HEK293 (cell line): ENCODE results near the gene LRRC26.
A peak's percentile ranks its signal among the peaks of the same experiment; 100 is the strongest.

Experiments used
- CTCF ChIA-PET: fragments of 350-600 bp; formaldehyde crosslinking; extraction: SDS; loops from one replicate; lab custom pipeline; 2021; ENCODE audit warnings: antibody characterized with exemption; lab: Yijun Ruan, JAX
- POLR2A ChIA-PET: fragments of 300-600 bp; formaldehyde crosslinking; extraction: SDS; loops from one replicate; lab custom pipeline; 2020; ENCODE audit warnings: antibody characterized with exemption, inconsistent platforms; lab: Yijun Ruan, JAX
- H3K27ac ChIP-seq: fragments of 200-500 bp; sonication (Bioruptor generic); 2 replicates; pipeline ENCODE4 v1.5.1; 2014; ENCODE audit warnings: low read depth, low read length, control low read depth, inconsistent platforms; ENCODE audit errors: extremely low read depth
- H3K36me3 ChIP-seq, 2 experiments: fragments of 200-500 bp in 1 of 2; sonication (Bioruptor generic) in 1 of 2; 1 replicate in 1 of 2; 2 replicates in 1 of 2; pipeline ENCODE4 v1.5.1; 2014 to 2017; ENCODE audit warnings: inconsistent platforms in 2 of 2, low read length in 2 of 2; ENCODE audit not compliant: control insufficient read depth in 2 of 2, insufficient read depth in 1 of 2
- H3K4me1 ChIP-seq: fragments of 200-500 bp; sonication (Bioruptor generic); 2 replicates; pipeline ENCODE4 v1.5.1; 2014; ENCODE audit warnings: mild to moderate bottlenecking, low read length, inconsistent platforms; ENCODE audit not compliant: control insufficient read depth, insufficient read depth
- H3K4me3 ChIP-seq: 2 replicates; pipeline ENCODE4 v1.5.1; 2011; ENCODE audit warnings: low read depth, mild to moderate bottlenecking, control low read depth, low read length, moderate library complexity
- H3K9me3 ChIP-seq: fragments of 200-500 bp; sonication (Bioruptor generic); 2 replicates; pipeline ENCODE4 v1.5.1; 2014; ENCODE audit warnings: low read depth, low read length, inconsistent platforms; ENCODE audit not compliant: control insufficient read depth, insufficient read depth
- ATF2 ChIP-seq: fragments of 450-650 bp; formaldehyde crosslinking; IDR thresholded peaks from 2 replicates; pipeline ENCODE4 v1.5.1; 2016; ENCODE audit warnings: missing biosample characterization, missing genetic modification characterization, low read depth
- BCL11A ChIP-seq: fragments of 450-650 bp; formaldehyde crosslinking; IDR thresholded peaks from 2 replicates; pipeline ENCODE4 v1.5.1; 2016; ENCODE audit warnings: low read depth, missing biosample characterization, missing genetic modification characterization
- BCL11B ChIP-seq: fragments of 450-650 bp; formaldehyde crosslinking; IDR thresholded peaks from 2 replicates; pipeline ENCODE4 v1.5.1; 2016; ENCODE audit warnings: low read depth, missing biosample characterization, missing genetic modification characterization
- EGR2 ChIP-seq: fragments of 450-650 bp; formaldehyde crosslinking; IDR thresholded peaks from 2 replicates; pipeline ENCODE4 v1.5.1; 2016; ENCODE audit warnings: low read depth, missing biosample characterization, missing genetic modification characterization
- HOXA7 ChIP-seq: sonication (generic); formaldehyde crosslinking; IDR thresholded peaks from 2 replicates; pipeline ENCODE4 v1.8.1; 2022; ENCODE audit warnings: missing genetic modification reagents, borderline replicate concordance
- KLF1 ChIP-seq: fragments of 450-650 bp; formaldehyde crosslinking; IDR thresholded peaks from 2 replicates; pipeline ENCODE4 v1.5.1; 2016; ENCODE audit warnings: missing biosample characterization, missing genetic modification characterization
- KLF16 ChIP-seq: fragments of 450-650 bp; formaldehyde crosslinking; IDR thresholded peaks from 2 replicates; pipeline ENCODE4 v1.5.1; 2017; ENCODE audit warnings: missing biosample characterization, missing genetic modification characterization
- KLF8 ChIP-seq: fragments of 450-650 bp; formaldehyde crosslinking; IDR thresholded peaks from 2 replicates; pipeline ENCODE4 v1.5.1; 2016; ENCODE audit warnings: missing biosample characterization, missing genetic modification characterization
- PBX3 ChIP-seq: sonication (generic); formaldehyde crosslinking; IDR thresholded peaks from 2 replicates; pipeline ENCODE4 v1.8.1; 2022; ENCODE audit warnings: mild to moderate bottlenecking, moderate library complexity, missing genetic modification reagents
- SALL2 ChIP-seq: fragments of 450-650 bp; formaldehyde crosslinking; IDR thresholded peaks from 2 replicates; pipeline ENCODE4 v1.5.0; 2017; ENCODE audit warnings: missing biosample characterization, mild to moderate bottlenecking, missing genetic modification characterization, borderline replicate concordance
- SCRT1 ChIP-seq: fragments of 450-650 bp; formaldehyde crosslinking; IDR thresholded peaks from 2 replicates; pipeline ENCODE4 v1.5.1; 2016; ENCODE audit warnings: missing biosample characterization, missing genetic modification characterization, borderline replicate concordance
- SCRT2 ChIP-seq: fragments of 450-650 bp; formaldehyde crosslinking; IDR thresholded peaks from 2 replicates; pipeline ENCODE4 v1.5.1; 2016; ENCODE audit warnings: missing biosample characterization, missing genetic modification characterization
- SP2 ChIP-seq: fragments of 450-650 bp; formaldehyde crosslinking; IDR thresholded peaks from 2 replicates; pipeline ENCODE4 v1.5.1; 2016; ENCODE audit warnings: missing biosample characterization, missing genetic modification characterization
- TSHZ1 ChIP-seq: fragments of 450-650 bp; formaldehyde crosslinking; IDR thresholded peaks from 2 replicates; pipeline ENCODE4 v1.5.1; 2016; ENCODE audit warnings: missing biosample characterization, missing genetic modification characterization, borderline replicate concordance
- YY2 ChIP-seq: fragments of 450-650 bp; formaldehyde crosslinking; IDR thresholded peaks from 2 replicates; pipeline ENCODE4 v1.5.1; 2016; ENCODE audit warnings: missing biosample characterization, missing genetic modification characterization
- ZBTB1 ChIP-seq: fragments of 450-650 bp; formaldehyde crosslinking; IDR thresholded peaks from 2 replicates; pipeline ENCODE4 v1.5.1; 2016; ENCODE audit warnings: missing biosample characterization, missing genetic modification characterization
- ZBTB20 ChIP-seq: fragments of 450-650 bp; formaldehyde crosslinking; IDR thresholded peaks from 2 replicates; pipeline ENCODE4 v1.5.1; 2016; ENCODE audit warnings: missing biosample characterization, missing genetic modification characterization
- ZFHX2 ChIP-seq: fragments of 450-650 bp; formaldehyde crosslinking; conservative IDR thresholded peaks from 2 replicates; pipeline ENCODE4 v1.5.1; 2016; ENCODE audit warnings: missing biosample characterization, missing genetic modification characterization
- ZFP41 ChIP-seq: fragments of 450-650 bp; formaldehyde crosslinking; IDR thresholded peaks from 2 replicates; pipeline ENCODE4 v1.5.1; 2016; ENCODE audit warnings: missing biosample characterization, missing genetic modification characterization, borderline replicate concordance
- ZNF140 ChIP-seq: fragments of 450-650 bp; formaldehyde crosslinking; IDR thresholded peaks from 2 replicates; pipeline ENCODE4 v1.5.1; 2016; ENCODE audit warnings: missing biosample characterization, missing genetic modification characterization
- ZNF2 ChIP-seq: fragments of 450-650 bp; formaldehyde crosslinking; IDR thresholded peaks from 2 replicates; pipeline ENCODE4 v1.5.1; 2016; ENCODE audit warnings: missing biosample characterization, missing genetic modification characterization
- ZNF341 ChIP-seq: fragments of 450-650 bp; formaldehyde crosslinking; IDR thresholded peaks from 2 replicates; pipeline ENCODE4; 2016; ENCODE audit warnings: low read depth, missing biosample characterization, missing genetic modification characterization
- ZNF366 ChIP-seq: fragments of 450-650 bp; formaldehyde crosslinking; conservative IDR thresholded peaks from 2 replicates; pipeline ENCODE4 v1.5.1; 2016; ENCODE audit warnings: missing biosample characterization, missing genetic modification characterization
- ZNF37A ChIP-seq: fragments of 450-650 bp; IDR thresholded peaks from 2 replicates; pipeline ENCODE4 v1.5.1; 2018; ENCODE audit warnings: missing biosample characterization, missing genetic modification characterization
- ZNF404 ChIP-seq: fragments of 450-650 bp; formaldehyde crosslinking; IDR thresholded peaks from 2 replicates; pipeline ENCODE4 v1.5.1; 2017; ENCODE audit warnings: missing biosample characterization, missing genetic modification characterization
- ZNF488 ChIP-seq: fragments of 450-650 bp; formaldehyde crosslinking; IDR thresholded peaks from 2 replicates; pipeline ENCODE4 v1.5.1; 2016; ENCODE audit warnings: missing biosample characterization, missing genetic modification characterization
- ZNF580 ChIP-seq: fragments of 450-650 bp; formaldehyde crosslinking; IDR thresholded peaks from 2 replicates; pipeline ENCODE4 v1.5.1; 2016; ENCODE audit warnings: missing biosample characterization, missing genetic modification characterization
- ZNF596 ChIP-seq: fragments of 450-650 bp; IDR thresholded peaks from 2 replicates; pipeline ENCODE4 v1.5.0; 2018; ENCODE audit warnings: missing biosample characterization, mild to moderate bottlenecking, missing genetic modification characterization, moderate library complexity
- ZNF600 ChIP-seq: fragments of 450-650 bp; formaldehyde crosslinking; IDR thresholded peaks from 2 replicates; pipeline ENCODE4 v1.5.1; 2016; ENCODE audit warnings: missing biosample characterization, missing genetic modification characterization
- ZNF660 ChIP-seq: fragments of 450-650 bp; IDR thresholded peaks from 2 replicates; pipeline ENCODE4 v1.5.1; 2018; ENCODE audit warnings: missing biosample characterization, mild to moderate bottlenecking, missing genetic modification characterization
- ZNF747 ChIP-seq: fragments of 450-650 bp; formaldehyde crosslinking; IDR thresholded peaks from 2 replicates; pipeline ENCODE4 v1.5.1; 2016; ENCODE audit warnings: missing biosample characterization, missing genetic modification characterization
- ZSCAN16 ChIP-seq: fragments of 450-650 bp; formaldehyde crosslinking; IDR thresholded peaks from 2 replicates; pipeline ENCODE4 v1.5.1; 2016; ENCODE audit warnings: missing biosample characterization, missing genetic modification characterization
- ZXDB ChIP-seq: fragments of 450-650 bp; formaldehyde crosslinking; IDR thresholded peaks from 2 replicates; pipeline ENCODE4 v1.5.1; 2016; ENCODE audit warnings: missing biosample characterization, missing genetic modification characterization

LRRC26 gene

GRCh38 chr9:137169896-137170358 lies at the start of gene LRRC26:
LRRC26 (minus strand) TSS chr9:137170051; CDS start chr9:137169943, 108 bp downstream.
- CTCF ChIA-PET, result interaction anchor here (0.5 to 1.8 kb wide), 7 partner anchors 40 to 100 kb away, joined by 3 to 7 read pairs (median 4); partner anchors contain the start of gene RNF224
- POLR2A ChIA-PET, result interaction anchor here (1.1 to 7.4 kb wide), 8 partner anchors 9 to 71 kb away, joined by 3 to 53 read pairs (median 10); partner anchors contain the start of genes ANAPC2, SSNA1 and TUBB4B
- Histone ChIP-seq H3K4me1 (no peaks in the 10 kb centered on the region; the same call in 1 of the 2 replicates), H3K27ac (no peak within 1 kb of the TSS; the same call in 1 of the 2 replicates), H3K36me3 (peaks cover 0 to 3% of the 10 kb centered on the region in 2 experiments; a peak in 1 of 3 replicates), H3K9me3 (no peaks in the 10 kb centered on the region), H3K4me3 (peak within 1 kb of the TSS; percentile 40)
- TF ChIP-seq ZXDB (tag by site-specific recombination) (no peak), ZNF404 (tag by site-specific recombination) (no peak), ZNF341 (no peak), ZNF596 (tag by site-specific recombination) (no peak), BCL11B (tag by site-specific recombination) (0 out of 2 replicates have a peak, but pooled peaks have one; percentile 47), ZBTB20 (tag by site-specific recombination) (no peak), ZNF660 (tag by site-specific recombination) (no peak), ZNF747 (tag by site-specific recombination) (no peak), ATF2 (no peak), SCRT2 (tag by site-specific recombination) (peak; percentile 95), BCL11A (tag by site-specific recombination) (0 out of 2 replicates have a peak, but pooled peaks have one; percentile 15), ZBTB1 (tag by site-specific recombination) (no peak), TSHZ1 (tag by site-specific recombination) (no peak), SP2 (tag by site-specific recombination) (0 out of 2 replicates have a peak, but pooled peaks have one; percentile 12), ZFP41 (tag by site-specific recombination) (no peak), ZNF580 (tag by site-specific recombination) (no peak), ZNF140 (no peak), YY2 (tag by site-specific recombination) (no peak), KLF16 (tag by site-specific recombination) (no peak), ZFHX2 (tag by site-specific recombination) (peak; percentile 77), EGR2 (tag by site-specific recombination) (peak; percentile 66), SCRT1 (tag by site-specific recombination) (peak; percentile 78; the same call in 1 of the 2 replicates), KLF8 (tag by site-specific recombination) (peak; percentile 61; the same call in 1 of the 2 replicates), KLF1 (tag by site-specific recombination) (peak; percentile 99), SALL2 (tag by site-specific recombination) (no peak), PBX3 (CRISPR knock-in tag) (no peak), ZNF37A (tag by site-specific recombination) (no peak), ZNF366 (no peak), ZNF600 (0 out of 2 replicates have a peak, but pooled peaks have one; percentile 11), ZSCAN16 (no peak), ZNF2 (tag by site-specific recombination) (0 out of 2 replicates have a peak, but pooled peaks have one; percentile 32), ZNF488 (tag by site-specific recombination) (no peak), HOXA7 (no peak)
